ENCODE measurements around the gene ZDHHC11B.
A peak's percentile ranks its signal among the peaks of the same experiment; 100 is the strongest.

ZDHHC11B gene

GRCh38 chr5:674630-675011 lies 109.9 kb downstream of the ZDHHC11B start:
- DNase-seq (ENCODE audit: low read depth in 2 of 2, low spot score in 1 of 2), result no peak

- no peak for DNase-seq (ENCODE audit: low read depth in 2 of 2, low spot score in 1 of 2)
Measured at GRCh38 chr5:673831-674629, 110.5 kb downstream of the ZDHHC11B start.

- DNase-seq (ENCODE audit: low read depth in 2 of 2, low spot score in 1 of 2), result no peak
Measured at GRCh38 chr5:673161-673830, 111.2 kb downstream of the ZDHHC11B start.

- DNase-seq (ENCODE audit: low read depth in 2 of 2, low spot score in 1 of 2), result peak; percentile 33 to 58
Measured at GRCh38 chr5:672329-673160, 112.0 kb downstream of the ZDHHC11B start.

GRCh38 chr5:671459-672328 lies 112.8 kb downstream of the ZDHHC11B start:
- DNase-seq (ENCODE audit: low read depth in 2 of 2, low spot score in 1 of 2), result peak in 1 of 2 donors; percentile 46

GRCh38 chr5:670396-671270 lies 113.9 kb downstream of the ZDHHC11B start:
- no peak for DNase-seq (ENCODE audit: low read depth in 2 of 2, low spot score in 1 of 2)

GRCh38 chr5:669842-670395 lies 114.6 kb downstream of the ZDHHC11B start:
- DNase-seq (ENCODE audit: low read depth in 2 of 2, low spot score in 1 of 2), result no peak

GRCh38 chr5:669111-669841 lies 115.3 kb downstream of the ZDHHC11B start:
- DNase-seq (ENCODE audit: low read depth in 2 of 2, low spot score in 1 of 2), result no peak

- DNase-seq (ENCODE audit: low read depth in 2 of 2, low spot score in 1 of 2), result no peak
Measured at GRCh38 chr5:668283-668995, 116.1 kb downstream of the ZDHHC11B start.

- no peak for DNase-seq (ENCODE audit: low read depth in 2 of 2, low spot score in 1 of 2)
Measured at GRCh38 chr5:666816-667498, 117.6 kb downstream of the ZDHHC11B start.

GRCh38 chr5:665956-666711 lies 118.4 kb downstream of the ZDHHC11B start:
- no peak for DNase-seq (ENCODE audit: low read depth in 2 of 2, low spot score in 1 of 2)

- DNase-seq (ENCODE audit: low read depth in 2 of 2, low spot score in 1 of 2), result no peak
Measured at GRCh38 chr5:665541-665955, 119.0 kb downstream of the ZDHHC11B start.

- DNase-seq (ENCODE audit: low read depth in 2 of 2, low spot score in 1 of 2), result no peak
Measured at GRCh38 chr5:664994-665360, 119.6 kb downstream of the ZDHHC11B start.

GRCh38 chr5:664343-664993 lies 120.1 kb downstream of the ZDHHC11B start:
- DNase-seq (ENCODE audit: low read depth in 2 of 2, low spot score in 1 of 2), result no peak

GRCh38 chr5:663436-664342 lies 120.8 kb downstream of the ZDHHC11B start:
- DNase-seq (ENCODE audit: low read depth in 2 of 2, low spot score in 1 of 2), result no peak

All from stimulated activated CD8-positive, alpha-beta memory T cell treated with anti-CD3 and anti-CD28 coated beads, Interleukin-4, amount 100 ng/mL, for 1 hour (primary cell).